ENCODE results near the gene GAS7.

DNA sequence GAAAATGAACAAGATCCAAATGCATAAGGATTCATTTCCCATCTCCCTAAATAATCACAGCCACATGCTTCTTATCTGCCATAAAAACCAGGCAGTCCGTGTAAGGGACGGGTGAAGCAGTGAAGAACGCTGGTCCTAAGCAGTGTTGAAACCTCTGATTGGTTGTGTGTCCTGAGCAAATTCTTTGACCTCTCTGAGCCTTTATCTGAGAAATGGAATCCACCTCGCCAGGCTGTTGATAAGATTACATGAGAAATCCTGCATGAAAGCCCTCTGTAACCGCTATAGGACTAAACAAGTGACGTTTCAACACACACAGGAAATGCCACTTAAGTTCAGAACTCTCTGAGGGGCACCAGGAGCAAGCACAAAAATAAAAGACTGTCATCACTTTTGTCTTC, 26.8 kb downstream of the GAS7 start:
- TF ChIP-seq CTCF (conservative IDR thresholded peaks at IDR 0.05; ENCODE audit: low read depth in 2 of 2) (no peak), EZH2 (IDR thresholded peaks at IDR 0.05; ENCODE audit: low read depth, unreplicated experiment) (no peak), EZH2phosphoT487 (IDR thresholded peaks at IDR 0.05; ENCODE audit: unreplicated experiment) (no peak), REST (IDR thresholded peaks at IDR 0.05; ENCODE audit: unreplicated experiment) (no peak), POLR2AphosphoS5 (IDR thresholded peaks at IDR 0.05; ENCODE audit: low read depth) (no peak), CREB1 (CRISPR knock-in tag; IDR thresholded peaks at IDR 0.05; ENCODE audit: low read depth) (no peak), STAT1 (IDR thresholded peaks at IDR 0.05; ENCODE audit: unreplicated experiment) (no peak), ZNF331 (CRISPR knock-in tag; IDR thresholded peaks at IDR 0.05; ENCODE audit: low read depth) (no peak), JUNB (IDR thresholded peaks at IDR 0.05; ENCODE audit: unreplicated experiment) (no peak), ZNF462 (CRISPR knock-in tag; IDR thresholded peaks at IDR 0.05) (no peak)
- TF ChIP-seq, protein P1, sequence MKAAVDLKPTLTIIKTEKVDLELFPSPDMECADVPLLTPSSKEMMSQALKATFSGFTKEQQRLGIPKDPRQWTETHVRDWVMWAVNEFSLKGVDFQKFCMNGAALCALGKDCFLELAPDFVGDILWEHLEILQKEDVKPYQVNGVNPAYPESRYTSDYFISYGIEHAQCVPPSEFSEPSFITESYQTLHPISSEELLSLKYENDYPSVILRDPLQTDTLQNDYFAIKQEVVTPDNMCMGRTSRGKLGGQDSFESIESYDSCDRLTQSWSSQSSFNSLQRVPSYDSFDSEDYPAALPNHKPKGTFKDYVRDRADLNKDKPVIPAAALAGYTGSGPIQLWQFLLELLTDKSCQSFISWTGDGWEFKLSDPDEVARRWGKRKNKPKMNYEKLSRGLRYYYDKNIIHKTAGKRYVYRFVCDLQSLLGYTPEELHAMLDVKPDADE (IDR thresholded peaks at IDR 0.05): no peak
